HEK293 (cell line): ENCODE data around the gene TH.

Source experiments
- CTCF ChIA-PET: fragments of 350-600 bp; formaldehyde crosslinking; extraction: SDS; loops from one replicate; lab custom pipeline; 2021; ENCODE audit warnings: antibody characterized with exemption; lab: Yijun Ruan, JAX
- POLR2A ChIA-PET: fragments of 300-600 bp; formaldehyde crosslinking; extraction: SDS; loops from one replicate; lab custom pipeline; 2020; ENCODE audit warnings: antibody characterized with exemption, inconsistent platforms; lab: Yijun Ruan, JAX
- H3K27ac ChIP-seq: fragments of 200-500 bp; sonication (Bioruptor generic); 2 replicates; pipeline ENCODE4 v1.5.1; 2014; ENCODE audit warnings: low read depth, low read length, control low read depth, inconsistent platforms; ENCODE audit errors: extremely low read depth
- H3K36me3 ChIP-seq, 2 experiments: fragments of 200-500 bp in 1 of 2; sonication (Bioruptor generic) in 1 of 2; 1 replicate in 1 of 2; 2 replicates in 1 of 2; pipeline ENCODE4 v1.5.1; 2014 to 2017; ENCODE audit warnings: inconsistent platforms in 2 of 2, low read length in 2 of 2; ENCODE audit not compliant: control insufficient read depth in 2 of 2, insufficient read depth in 1 of 2
- H3K4me1 ChIP-seq: fragments of 200-500 bp; sonication (Bioruptor generic); 2 replicates; pipeline ENCODE4 v1.5.1; 2014; ENCODE audit warnings: mild to moderate bottlenecking, low read length, inconsistent platforms; ENCODE audit not compliant: control insufficient read depth, insufficient read depth
- H3K4me3 ChIP-seq: 2 replicates; pipeline ENCODE4 v1.5.1; 2011; ENCODE audit warnings: low read depth, mild to moderate bottlenecking, control low read depth, low read length, moderate library complexity
- H3K9me3 ChIP-seq: fragments of 200-500 bp; sonication (Bioruptor generic); 2 replicates; pipeline ENCODE4 v1.5.1; 2014; ENCODE audit warnings: low read depth, low read length, inconsistent platforms; ENCODE audit not compliant: control insufficient read depth, insufficient read depth
- GLIS1 ChIP-seq: fragments of 450-650 bp; formaldehyde crosslinking; IDR thresholded peaks from 2 replicates; pipeline ENCODE4 v1.5.1; 2016; ENCODE audit warnings: missing biosample characterization, missing genetic modification characterization
- KLF1 ChIP-seq: fragments of 450-650 bp; formaldehyde crosslinking; IDR thresholded peaks from 2 replicates; pipeline ENCODE4 v1.5.1; 2016; ENCODE audit warnings: missing biosample characterization, missing genetic modification characterization
- KLF9 ChIP-seq: fragments of 450-650 bp; formaldehyde crosslinking; IDR thresholded peaks from 2 replicates; pipeline ENCODE4 v1.5.1; 2016; ENCODE audit warnings: missing biosample characterization, missing genetic modification characterization, low read depth
- OVOL3 ChIP-seq: fragments of 450-650 bp; formaldehyde crosslinking; IDR thresholded peaks from 2 replicates; pipeline ENCODE4 v1.5.1; 2016; ENCODE audit warnings: missing biosample characterization, missing genetic modification characterization
- PBX3 ChIP-seq: sonication (generic); formaldehyde crosslinking; IDR thresholded peaks from 2 replicates; pipeline ENCODE4 v1.8.1; 2022; ENCODE audit warnings: mild to moderate bottlenecking, moderate library complexity, missing genetic modification reagents
- TCF7L2 ChIP-seq: IDR thresholded peaks from 2 replicates; pipeline ENCODE4 v1.6.1; 2011; ENCODE audit warnings: low read depth, mild to moderate bottlenecking, inconsistent platforms, low read length, moderate library complexity, borderline replicate concordance
- ZEB2 ChIP-seq: fragments of 450-650 bp; formaldehyde crosslinking; IDR thresholded peaks from 2 replicates; pipeline ENCODE4 v1.5.1; 2016; ENCODE audit warnings: missing biosample characterization, missing genetic modification characterization
- ZNF169 ChIP-seq: fragments of 450-650 bp; formaldehyde crosslinking; IDR thresholded peaks from 2 replicates; pipeline ENCODE4 v1.5.1; 2016; ENCODE audit warnings: missing biosample characterization, missing genetic modification characterization
- ZNF184 ChIP-seq: fragments of 450-650 bp; IDR thresholded peaks from 2 replicates; pipeline ENCODE4 v1.5.1; 2018; ENCODE audit warnings: missing biosample characterization, mild to moderate bottlenecking, missing genetic modification characterization
- ZNF19 ChIP-seq: fragments of 450-650 bp; formaldehyde crosslinking; IDR thresholded peaks from 2 replicates; pipeline ENCODE4; 2016; ENCODE audit warnings: missing biosample characterization, missing genetic modification characterization, low read depth
- ZNF2 ChIP-seq: fragments of 450-650 bp; formaldehyde crosslinking; IDR thresholded peaks from 2 replicates; pipeline ENCODE4 v1.5.1; 2016; ENCODE audit warnings: missing biosample characterization, missing genetic modification characterization
- ZNF248 ChIP-seq: fragments of 450-650 bp; formaldehyde crosslinking; IDR thresholded peaks from 2 replicates; pipeline ENCODE4 v1.5.1; 2017; ENCODE audit warnings: missing biosample characterization, missing genetic modification characterization
- ZNF280D ChIP-seq: fragments of 450-650 bp; formaldehyde crosslinking; IDR thresholded peaks from 2 replicates; pipeline ENCODE4 v1.5.1; 2016; ENCODE audit warnings: missing biosample characterization, missing genetic modification characterization
- ZNF302 ChIP-seq: fragments of 450-650 bp; formaldehyde crosslinking; IDR thresholded peaks from 2 replicates; pipeline ENCODE4 v1.5.1; 2016; ENCODE audit warnings: missing biosample characterization, missing genetic modification characterization, low read depth
- ZNF362 ChIP-seq: fragments of 450-650 bp; formaldehyde crosslinking; IDR thresholded peaks from 2 replicates; pipeline ENCODE4 v1.5.1; 2016; ENCODE audit warnings: missing biosample characterization, missing genetic modification characterization
- ZNF449 ChIP-seq: fragments of 450-650 bp; formaldehyde crosslinking; IDR thresholded peaks from 2 replicates; pipeline ENCODE4 v1.5.1; 2017; ENCODE audit warnings: missing biosample characterization, mild to moderate bottlenecking, missing genetic modification characterization, moderate library complexity
- ZNF571 ChIP-seq: fragments of 450-650 bp; formaldehyde crosslinking; IDR thresholded peaks from 2 replicates; pipeline ENCODE4 v1.5.0; 2017; ENCODE audit warnings: missing biosample characterization, missing genetic modification characterization
- ZNF704 ChIP-seq: fragments of 450-650 bp; formaldehyde crosslinking; IDR thresholded peaks from 2 replicates; pipeline ENCODE4 v1.5.1; 2016; ENCODE audit warnings: missing biosample characterization, missing genetic modification characterization
- ZNF707 ChIP-seq: fragments of 450-650 bp; formaldehyde crosslinking; IDR thresholded peaks from 2 replicates; pipeline ENCODE4 v1.5.1; 2016; ENCODE audit warnings: missing biosample characterization, missing genetic modification characterization
- ZNF76 ChIP-seq: fragments of 450-650 bp; formaldehyde crosslinking; IDR thresholded peaks from 2 replicates; pipeline ENCODE4; 2016; ENCODE audit warnings: low read depth, missing biosample characterization, missing genetic modification characterization, borderline replicate concordance
- ZNF785 ChIP-seq: fragments of 450-650 bp; formaldehyde crosslinking; IDR thresholded peaks from 2 replicates; pipeline ENCODE4 v1.5.1; 2016; ENCODE audit warnings: missing biosample characterization, missing genetic modification characterization

The TH gene

DNA sequence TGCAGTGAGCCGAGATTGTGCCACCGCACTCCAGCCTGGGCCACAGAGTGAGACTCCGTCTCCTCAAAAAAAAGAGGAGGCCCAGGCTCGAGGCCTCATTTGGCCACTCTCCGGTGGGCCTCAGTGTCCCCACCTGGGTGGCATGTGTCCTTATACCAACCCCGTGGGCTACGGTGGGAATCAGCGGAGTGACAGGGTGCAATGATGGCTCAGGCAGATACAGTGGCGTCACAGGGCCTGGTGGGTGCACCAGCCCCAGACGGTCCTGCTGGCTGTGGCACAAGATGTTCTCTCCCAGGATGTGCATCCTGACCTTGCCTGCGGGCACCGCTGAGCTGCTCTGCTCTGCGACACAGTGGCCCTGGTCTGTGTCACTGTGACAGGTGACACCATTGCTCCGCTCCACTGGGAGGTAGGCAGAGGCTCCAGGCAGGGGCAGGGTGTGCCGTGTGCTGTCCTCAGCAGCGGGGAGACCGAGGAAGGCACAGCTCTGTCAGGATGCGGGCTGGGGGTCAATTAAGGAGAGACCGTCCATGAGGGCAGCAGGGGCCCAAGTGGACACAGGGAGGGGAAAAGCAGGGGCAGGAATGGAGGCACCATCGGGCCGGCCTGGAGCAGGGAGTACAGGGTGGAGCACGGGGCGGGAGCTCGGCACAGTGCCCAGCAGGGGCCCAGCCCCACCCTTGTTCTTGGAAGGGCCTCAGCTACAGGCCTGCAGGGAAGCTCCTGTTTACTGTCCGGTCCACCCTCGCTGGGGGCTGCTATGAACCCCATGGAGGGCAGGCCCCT, 21.7 kb upstream of the TH start:
- ChIA-PET CTCF (interaction anchor here (0.6 to 2.7 kb wide), 7 partner anchors 27 to 720 kb away, joined by 3 to 12 read pairs (median 6); no protein-coding TSS in a partner anchor), POLR2A (no interaction called here)
- TF ChIP-seq ZNF704 (tag by site-specific recombination) = no peak
- no peak for TF ChIP-seq ZNF169 (tag by site-specific recombination)
- TF ChIP-seq ZNF19 = no peak
- TF ChIP-seq KLF1 (tag by site-specific recombination) = peak; percentile 84
- no peaks in the 10 kb centered on the region for H3K36me3 ChIP-seq
- no peak overlapping the region for H3K27ac ChIP-seq
- no peaks in the 10 kb centered on the region for H3K4me1 ChIP-seq
- H3K9me3 ChIP-seq = no peaks in the 10 kb centered on the region
- no peak overlapping the region for H3K4me3 ChIP-seq

DNA sequence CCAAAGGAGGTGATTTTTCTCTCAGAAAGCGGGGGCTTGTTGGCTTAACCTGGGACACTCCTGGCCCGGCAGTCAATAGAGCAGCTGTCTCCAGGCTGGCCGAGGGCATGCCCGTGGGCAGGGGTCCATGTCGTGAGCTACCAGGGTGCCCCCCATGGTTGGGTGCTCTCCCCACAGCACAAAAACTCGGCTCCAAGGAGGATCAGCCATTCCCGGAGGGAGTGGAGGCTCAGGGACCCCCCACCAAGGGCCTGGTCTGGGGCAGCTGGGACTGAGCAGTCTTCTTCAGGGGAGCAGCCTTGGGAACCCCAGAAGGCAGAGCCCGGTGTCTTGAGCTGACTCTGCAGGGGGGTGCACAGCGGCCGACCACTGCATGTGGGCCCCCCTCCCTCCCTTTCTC, 20.8 kb upstream of the TH start:
- CTCF ChIA-PET = interaction anchor here (0.5 to 2.5 kb wide), 3 partner anchors 216 to 553 kb away, joined by 3 to 11 read pairs (median 3); no protein-coding TSS in a partner anchor

GRCh38 chr11:2191883-2192282, 20.3 kb upstream of the TH start:
- Histone ChIP-seq H3K27ac (no peak overlapping the region), H3K4me3 (no peak overlapping the region), H3K36me3 (no peaks in the 10 kb centered on the region), H3K4me1 (no peaks in the 10 kb centered on the region), H3K9me3 (no peaks in the 10 kb centered on the region)
- ChIA-PET CTCF (interaction anchor here (0.5 to 2.5 kb wide), 2 partner anchors 228 to 552 kb away, joined by 3 to 11 read pairs; no protein-coding TSS in a partner anchor), POLR2A (no interaction called here)
- TF ChIP-seq KLF9 (no peak), ZNF449 (tag by site-specific recombination) (no peak), ZNF302 (tag by site-specific recombination) (no peak), TCF7L2 (no peak), ZNF280D (tag by site-specific recombination) (no peak), ZNF785 (tag by site-specific recombination) (no peak), ZNF248 (tag by site-specific recombination) (no peak), OVOL3 (no peak), ZNF76 (tag by site-specific recombination) (no peak), PBX3 (no peak), ZNF2 (tag by site-specific recombination) (no peak), ZNF184 (tag by site-specific recombination) (no peak)

More for the DNA sequence above, 20.8 kb upstream of the TH start:
- Histone ChIP-seq H3K9me3 (no peaks in the 10 kb centered on the region), H3K36me3 (no peaks in the 10 kb centered on the region), H3K4me1 (no peaks in the 10 kb centered on the region), H3K27ac (no peak overlapping the region), H3K4me3 (no peak overlapping the region)
- POLR2A ChIA-PET = no interaction called here
- TF ChIP-seq ZNF707 = no peak
- TF ChIP-seq ZNF571 (tag by site-specific recombination) = no peak
- no peak for TF ChIP-seq ZNF362
- no peak for TF ChIP-seq ZEB2 (tag by site-specific recombination)
- TF ChIP-seq GLIS1 (tag by site-specific recombination) = 0 out of 2 replicates have a peak, but pooled peaks have one; percentile 10
